ENCODE data around the gene MOSPD3. TPM values are rescaled to one million over a fixed set of nuclear protein-coding genes. Genes with fewer than 3 reads are reported as not detected.
A peak's percentile ranks its signal among the peaks of the same experiment; 100 is the strongest.

Gene MOSPD3
- total RNA-seq, 1 experiment from 2014 or later, result 16.7 TPM

DNA sequence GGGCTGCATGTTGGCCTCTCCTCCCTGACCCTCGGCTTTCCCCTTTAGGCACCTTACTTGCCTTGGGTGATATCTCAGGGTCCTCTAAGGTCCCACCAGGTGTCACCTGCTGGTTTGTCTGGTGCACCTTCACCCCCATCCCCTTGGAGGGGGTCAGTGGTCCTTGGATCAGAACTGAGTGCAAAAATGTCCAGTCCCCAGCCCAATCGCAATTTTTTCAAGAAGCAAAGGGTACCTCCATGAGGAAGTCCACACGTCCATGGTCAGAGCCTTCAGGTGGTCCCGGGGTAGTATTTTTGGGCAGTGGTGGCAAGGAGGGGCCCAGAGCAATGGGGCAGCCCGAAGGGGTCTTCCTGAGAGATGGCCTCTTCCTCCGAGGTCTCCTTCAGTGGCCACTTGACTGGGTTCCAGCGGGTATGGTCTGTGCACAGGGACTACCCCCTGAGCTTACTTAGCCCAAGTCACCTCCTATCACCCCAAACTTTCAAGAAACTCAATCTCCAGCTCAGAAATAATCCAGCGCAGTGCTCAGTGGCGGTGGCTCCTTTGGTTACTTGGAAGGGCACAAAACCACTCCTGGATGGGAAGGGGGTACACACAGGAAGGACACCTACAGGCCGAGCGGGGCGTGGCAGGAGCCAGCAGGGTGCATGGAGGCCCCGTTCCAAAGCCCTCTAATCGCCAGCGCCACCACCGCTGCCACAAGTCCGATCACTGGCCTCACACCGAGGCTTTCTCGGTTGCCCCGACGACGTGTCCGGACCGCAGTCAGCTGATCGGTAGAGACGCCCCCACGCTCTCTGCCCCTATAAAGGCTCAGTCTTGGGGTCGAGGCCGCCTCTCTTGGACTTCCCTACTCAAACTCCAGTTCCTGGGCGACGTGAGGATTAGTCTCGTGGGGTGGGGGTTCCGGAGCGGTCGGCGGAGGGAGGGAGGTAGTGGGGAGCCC, 43.2 kb upstream of the MOSPD3 start:
- H3K23me2 ChIP-seq (ENCODE audit: insufficient read length, low read depth, low read length, poor library complexity, severe bottlenecking), result peaks cover 9% of the 10 kb centered on the region
- no peak overlapping the region for H3T11ph ChIP-seq (ENCODE audit: low read length)
- no peak overlapping the region for H3K9ac ChIP-seq (ENCODE audit: extremely low read depth, insufficient read length, low read length)
- no peak overlapping the region for H3K23ac ChIP-seq (ENCODE audit: insufficient read length, low read depth, low read length)
- no peak overlapping the region for H3K14ac ChIP-seq (ENCODE audit: insufficient read depth, low read length)
- no peak overlapping the region for H3K4ac ChIP-seq (ENCODE audit: low read depth, low read length)
- no peaks in the 10 kb centered on the region for H3K27me3 ChIP-seq (ENCODE audit: insufficient read depth, low read length)
- peaks cover 29 to 38% of the 10 kb centered on the region in 2 experiments for H3K4me1 Mint-ChIP-seq
- no peaks in the 10 kb centered on the region for H3K79me1 ChIP-seq (ENCODE audit: insufficient read depth, low read depth, low read length, poor library complexity, severe bottlenecking)
- no peak overlapping the region for H2AFZ ChIP-seq (ENCODE audit: low read length)
- no peak overlapping the region for H2BK12ac ChIP-seq (ENCODE audit: insufficient read length, low read depth, low read length)
- no peak overlapping the region for H3K27ac ChIP-seq (ENCODE audit: insufficient read length, low read depth, low read length)
- H3K18ac ChIP-seq (ENCODE audit: insufficient read length, low read depth, low read length), result peak overlapping the region; percentile 23
- H3K27ac Mint-ChIP-seq, result no peak overlapping the region
- TF ChIP-seq, protein P1, sequence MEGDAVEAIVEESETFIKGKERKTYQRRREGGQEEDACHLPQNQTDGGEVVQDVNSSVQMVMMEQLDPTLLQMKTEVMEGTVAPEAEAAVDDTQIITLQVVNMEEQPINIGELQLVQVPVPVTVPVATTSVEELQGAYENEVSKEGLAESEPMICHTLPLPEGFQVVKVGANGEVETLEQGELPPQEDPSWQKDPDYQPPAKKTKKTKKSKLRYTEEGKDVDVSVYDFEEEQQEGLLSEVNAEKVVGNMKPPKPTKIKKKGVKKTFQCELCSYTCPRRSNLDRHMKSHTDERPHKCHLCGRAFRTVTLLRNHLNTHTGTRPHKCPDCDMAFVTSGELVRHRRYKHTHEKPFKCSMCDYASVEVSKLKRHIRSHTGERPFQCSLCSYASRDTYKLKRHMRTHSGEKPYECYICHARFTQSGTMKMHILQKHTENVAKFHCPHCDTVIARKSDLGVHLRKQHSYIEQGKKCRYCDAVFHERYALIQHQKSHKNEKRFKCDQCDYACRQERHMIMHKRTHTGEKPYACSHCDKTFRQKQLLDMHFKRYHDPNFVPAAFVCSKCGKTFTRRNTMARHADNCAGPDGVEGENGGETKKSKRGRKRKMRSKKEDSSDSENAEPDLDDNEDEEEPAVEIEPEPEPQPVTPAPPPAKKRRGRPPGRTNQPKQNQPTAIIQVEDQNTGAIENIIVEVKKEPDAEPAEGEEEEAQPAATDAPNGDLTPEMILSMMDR (conservative IDR thresholded peaks at IDR 0.05), result peak; percentile 68
- H3K9me3 Mint-ChIP-seq, result peaks cover 0 to 2% of the 10 kb centered on the region in 2 experiments; a peak in 1 of 5 replicates
- no peak overlapping the region for H4K5ac ChIP-seq (ENCODE audit: insufficient read length, low read depth, low read length)
- no peak overlapping the region for H2BK20ac ChIP-seq (ENCODE audit: low read depth, low read length, poor library complexity, severe bottlenecking)
- peak; percentile 95 for DNase-seq
- no peaks in the 10 kb centered on the region for H3K9me3 ChIP-seq (ENCODE audit: control insufficient read depth, low read depth, low read length)
- H3K4me3 Mint-ChIP-seq, result peak overlapping the region; percentile 57 to 77
- no CpG with 5 or more reads among the region's 36 CpGs for WGBS (ENCODE audit: extremely low coverage, insufficient read length, low lambda C conversion rate)
- H2BK120ac ChIP-seq (ENCODE audit: low read depth, low read length, poor library complexity, severe bottlenecking), result no peak overlapping the region
- no peaks in the 10 kb centered on the region for H3K79me2 ChIP-seq (ENCODE audit: insufficient read depth, low read length)
- peaks cover 5% of the 10 kb centered on the region for H3K27me3 Mint-ChIP-seq (ENCODE audit: low read depth)
- peaks cover 0 to 4% (median 2%) of the 10 kb centered on the region in 3 experiments; a peak in 1 of 7 replicates for H3K36me3 Mint-ChIP-seq (ENCODE audit: insufficient read depth in 1 of 3, low read depth in 3 of 3)
- H2BK15ac ChIP-seq (ENCODE audit: low read depth, low read length), result no peak overlapping the region
- H4K20me1 ChIP-seq (ENCODE audit: control insufficient read depth, insufficient read depth, insufficient read length), result no peaks in the 10 kb centered on the region
- H3K56ac ChIP-seq (ENCODE audit: insufficient read length, low read depth, low read length), result no peak overlapping the region
- H4K91ac ChIP-seq (ENCODE audit: insufficient read length, low read depth, low read length), result no peak overlapping the region
- H4K8ac ChIP-seq (replicated peaks; ENCODE audit: insufficient read length, low read depth, low read length), result no peak overlapping the region
- H3K4me1 ChIP-seq (ENCODE audit: insufficient read depth, low read length), result peaks cover 9% of the 10 kb centered on the region; the same call in 1 of the 2 replicates
- H2AK5ac ChIP-seq (ENCODE audit: insufficient read length, low read length), result no peak overlapping the region
- no peak overlapping the region for H2BK5ac ChIP-seq (ENCODE audit: insufficient read length, low read length)
- H3K4me2 ChIP-seq (ENCODE audit: insufficient read depth, insufficient read length, low read length), result peak overlapping the region; percentile 42
